K562 (cell line): ENCODE measurements around the gene ST6GAL1. TPM values are rescaled to one million over a fixed set of nuclear protein-coding genes. Genes with fewer than 3 reads are reported as not detected.
A peak's percentile ranks its signal among the peaks of the same experiment; 100 is the strongest.

Experiments used
- ATAC-seq: fragments of 200-7000 bp; cut with Tn5 transposase; 3 replicates; pipeline ENCODE4 v1.9.1; 2020; ENCODE audit warnings: moderate library complexity
- BruUV-seq: library from RNA; stranded (reverse); fragments of 400-500 nt; replicated peaks from 2 replicates; lab custom pipeline; 2021; lab: Mats Ljungman, UMichigan
- CTCF ChIA-PET: fragments of 300-600 bp; formaldehyde crosslinking; extraction: SDS; loops from one replicate; lab custom pipeline; 2021; ENCODE audit warnings: low intra/inter-chr PET ratio; lab: Yijun Ruan, JAX
- POLR2A ChIA-PET: fragments of 300-600, 350-650 bp; sonication (Branson Sonifier 250); formaldehyde crosslinking; extraction: SDS; loops from one replicate; lab custom pipeline; 2021; ENCODE audit warnings: antibody characterized with exemption, inconsistent platforms; lab: Yijun Ruan, JAX
- DNase-seq, 4 experiments: peaks; one replicate each; pipeline versions ENCODE4 v3.0.0 to v3.0.0-alpha.2; 2011 to 2018; ENCODE audit warnings: low spot score in 3 of 4, mixed read lengths in 3 of 4; ENCODE audit errors: extremely low read depth in 1 of 4
- FAIRE-seq: peaks from 2 replicates; lab custom pipeline; 2011; peaks lifted over from hg19 to GRCh38; lab: Jason Lieb, UNC
- H2AFZ ChIP-seq: 2 replicates; pipeline ENCODE4 v1.6.0; 2011; ENCODE audit warnings: low read depth, low read length, control low read depth, inconsistent platforms
- H3K27ac ChIP-seq: fragments of 200-600 bp; 3 replicates; pipeline ENCODE4 v1.8.0; 2011; ENCODE audit warnings: low read depth, mild to moderate bottlenecking, control low read depth, inconsistent platforms, low read length, moderate library complexity, mixed read lengths; ENCODE audit errors: extremely low read depth
- H3K27me3 ChIP-seq, 2 experiments: fragments of 300-600 bp in 1 of 2; 2 replicates in 1 of 2; 3 replicates in 1 of 2; pipeline versions ENCODE4 v1.6.0 to v1.8.0; 2011; ENCODE audit warnings: inconsistent platforms in 2 of 2, low read length in 2 of 2, mild to moderate bottlenecking in 1 of 2, mixed read lengths in 1 of 2, moderate library complexity in 1 of 2; ENCODE audit not compliant: control insufficient read depth in 2 of 2, insufficient read depth in 2 of 2
- H3K36me3 ChIP-seq: fragments of 300-600 bp; 3 replicates; pipeline ENCODE4 v1.8.0; 2011; ENCODE audit warnings: mild to moderate bottlenecking, low read length, inconsistent platforms; ENCODE audit not compliant: control insufficient read depth, insufficient read depth
- H3K4me1 ChIP-seq, 2 experiments: fragments of 200-600 bp in 1 of 2; replicated peaks in 1 of 2; 2 replicates in 1 of 2; 3 replicates in 1 of 2; pipeline versions ENCODE4 v1.5.1 to v1.8.0; 2011; ENCODE audit warnings: inconsistent platforms in 2 of 2, low read length in 2 of 2, mild to moderate bottlenecking in 1 of 2, mixed read lengths in 1 of 2, moderate library complexity in 1 of 2; ENCODE audit not compliant: control insufficient read depth in 2 of 2, insufficient read depth in 2 of 2
- H3K4me2 ChIP-seq: 2 replicates; pipeline ENCODE4 v1.6.1; 2011; ENCODE audit warnings: low read length, control low read depth, inconsistent platforms, mixed read lengths; ENCODE audit not compliant: insufficient read depth
- H3K4me3 ChIP-seq: fragments of 200-600 bp; sonication (generic), shearing (Covaris generic); 2 replicates; pipeline ENCODE4 v1.5.1; 2016; ENCODE audit warnings: control low read depth, inconsistent platforms
- H3K79me2 ChIP-seq: fragments of 200-600 bp; 3 replicates; pipeline ENCODE4 v1.8.0; 2011; ENCODE audit warnings: low read length, inconsistent platforms; ENCODE audit not compliant: control insufficient read depth, insufficient read depth
- H3K9ac ChIP-seq, 2 experiments: 2 replicates each; pipeline versions ENCODE4 v1.6.0 to v1.6.1; 2011; ENCODE audit warnings: low read depth in 2 of 2, low read length in 2 of 2, control low read depth in 1 of 2, inconsistent platforms in 1 of 2, mild to moderate bottlenecking in 1 of 2, mixed read lengths in 1 of 2; ENCODE audit not compliant: insufficient read depth in 1 of 2
- H3K9me1 ChIP-seq: one replicate; pipeline ENCODE4 v1.6.0; 2011; ENCODE audit warnings: inconsistent platforms, mild to moderate bottlenecking, low read length, moderate library complexity; ENCODE audit not compliant: control insufficient read depth, insufficient read depth
- H3K9me3 ChIP-seq: replicated peaks from 2 replicates; pipeline ENCODE4 v1.5.1; 2011; ENCODE audit warnings: low read depth, low read length, inconsistent platforms; ENCODE audit not compliant: control insufficient read depth, insufficient read depth
- H4K20me1 ChIP-seq: replicated peaks from 2 replicates; pipeline ENCODE4 v1.6.1; 2011; ENCODE audit warnings: low read length, inconsistent platforms, mixed read lengths; ENCODE audit not compliant: control insufficient read depth, insufficient read depth
- ARID1B ChIP-seq: fragments of 450-650 bp; IDR thresholded peaks from 2 replicates; pipeline ENCODE4 v1.6.1; 2016; ENCODE audit warnings: antibody characterized with exemption, mild to moderate bottlenecking, inconsistent platforms
- FOXA3 ChIP-seq, 2 experiments: fragments of 450-650 bp in 1 of 2; sonication (generic) in 1 of 2; formaldehyde crosslinking; IDR thresholded peaks in 1 of 2; conservative IDR thresholded peaks in 1 of 2; 2 replicates each; pipeline versions ENCODE4 v1.4.0 to v1.8.0; 2020 to 2022; ENCODE audit warnings: mild to moderate bottlenecking in 2 of 2, missing genetic modification reagents in 1 of 2
- GTF2A2 ChIP-seq: IDR thresholded peaks from 2 replicates; pipeline ENCODE4 v1.6.1; 2016; ENCODE audit warnings: mild to moderate bottlenecking, missing genetic modification characterization, missing compliant biosample characterization
- NEUROD1 ChIP-seq: fragments of 150-350 bp; IDR thresholded peaks from 2 replicates; pipeline ENCODE4 v1.6.1; 2014; ENCODE audit warnings: borderline replicate concordance, low read length, low read depth; ENCODE audit not compliant: partially characterized antibody
- PTRF ChIP-seq: fragments of 450-650 bp; IDR thresholded peaks from 2 replicates; pipeline ENCODE4 v1.6.1; 2016; ENCODE audit warnings: mild to moderate bottlenecking, missing genetic modification characterization, missing compliant biosample characterization
- WHSC1 ChIP-seq: IDR thresholded peaks from one replicate; pipeline ENCODE4 v1.6.1; 2012; ENCODE audit warnings: low read length, control low read depth, inconsistent platforms
- ZBTB1 ChIP-seq: sonication (generic); formaldehyde crosslinking; IDR thresholded peaks from 2 replicates; pipeline ENCODE4 v1.8.1; 2023; ENCODE audit warnings: missing genetic modification reagents, low read depth, mild to moderate bottlenecking, borderline replicate concordance
- ZBTB11 ChIP-seq, 3 experiments: fragments of 200-800 bp in 1 of 3; fragments of 250-450 bp in 1 of 3; fragments of 450-650 bp in 1 of 3; sonication (Bioruptor Pico) in 1 of 3; sonication (Bioruptor generic) in 1 of 3; formaldehyde crosslinking in 1 of 3; IDR thresholded peaks; 2 replicates each; pipeline versions ENCODE4 v1.6.1 to v1.8.0; 2016 to 2022; ENCODE audit warnings: mild to moderate bottlenecking in 2 of 3, missing genetic modification characterization in 2 of 3, missing compliant biosample characterization in 1 of 3, moderate library complexity in 1 of 3
- ZNF436 ChIP-seq: fragments of 250-450, 450-650 bp; sonication (Bioruptor Pico); formaldehyde crosslinking; IDR thresholded peaks from 2 replicates; pipeline ENCODE4 v1.7.0; 2020; ENCODE audit warnings: mild to moderate bottlenecking
- WGBS: fragments of 100-300 bp; shearing (Covaris generic); methylation state at CpG from one replicate; pipeline ENCODE4 v1.1.6; 2016; ENCODE audit warnings: low coverage, mixed read lengths; ENCODE audit not compliant: insufficient coverage; ENCODE audit errors: missing lambda C conversion rate; 5-methylcytosine and 5-hydroxymethylcytosine counted together
- in situ Hi-C: fragments of 300-500 bp; cut with MboI; formaldehyde crosslinking; loops from 4 replicates; pipeline ENCODE4 v1.15.0; 2018; ENCODE audit warnings: inconsistent platforms, mixed read lengths
- intact Hi-C: fragments of 100-400 bp; cut with micrococcal nuclease; formaldehyde crosslinking; loops from 2 replicates; pipeline ENCODE4 v1.14.2; 2022
- polyA plus RNA-seq, 8 experiments: library from polyadenylated mRNA; depleted of rRNA in 4 of 8; stranded (reverse) in 5 of 8; unstranded in 3 of 8; fragments of >200 nt; fragmentation: Nextera tagmentation in 2 of 8; fragmentation: Illumina TruSeq in 1 of 8; extraction: Ambion mirVana in 2 of 8; extraction: Trizol in 1 of 8; gene quantifications; 2 replicates each; pipeline versions ENCODE4 v1.2.1 to v1.2.3, GENCODE V29; 2011 to 2014; ENCODE audit warnings: inconsistent platforms in 1 of 8, missing spikeins in 1 of 8
- total RNA-seq, 7 experiments: library from RNA; depleted of rRNA in 6 of 7; stranded (reverse); fragments of >200 nt in 6 of 7; fragmentation: Illumina TruSeq in 2 of 7; extraction: Trizol in 2 of 7; gene quantifications; 2 replicates each; pipeline versions ENCODE4 v1.2.1 to v1.2.3, GENCODE V29; 2011 to 2021; ENCODE audit warnings: low replicate concordance in 1 of 7
- TF ChIP-seq, protein P1 (sequence below): fragments of 450-650 bp; formaldehyde crosslinking; IDR thresholded peaks from 2 replicates; pipeline ENCODE4 v1.4.0; 2022; ENCODE audit warnings: missing genetic modification characterization

ST6GAL1 gene
- total and polyA plus RNA-seq, 9 of the 15 experiments (the other 6 are each of a cell fraction or from before 2014, with no cell fraction given): 31.9 to 145 (median 71.0) TPM

- intact Hi-C loops: loop anchor here (1.0 to 10.0 kb wide), 5 partner anchors 20 to 235 kb away; no protein-coding TSS in a partner anchor
- Histone ChIP-seq H3K9me3 (0 out of 2 replicates have a peak, but pooled peaks cover 2% of the 10 kb centered on the region), H3K9me1 (peaks cover 2% of the 10 kb centered on the region), H2AFZ (peak overlapping the region; percentile 86), H3K4me1 (peaks cover 28 to 33% of the 10 kb centered on the region in 2 experiments), H3K4me2 (peak overlapping the region; percentile 78), H4K20me1 (no peaks in the 10 kb centered on the region), H3K9ac (peak overlapping the region; percentile 18 to 72; a peak in 3 of 4 replicates), H3K36me3 (peaks cover 19% of the 10 kb centered on the region; the same call in 2 of the 3 replicates), H3K4me3 (0 out of 2 replicates have a peak overlapping the region, but pooled peaks have one; percentile 94), H3K27me3 (no peaks in the 10 kb centered on the region), H3K27ac (peak overlapping the region; percentile 88; the same call in 2 of the 3 replicates), H3K79me2 (peaks cover 44% of the 10 kb centered on the region)
- 88% methylated on average over 10 of the region's 12 CpGs for WGBS
- no peak for FAIRE-seq
- ChIA-PET CTCF (no interaction called here), POLR2A (interaction anchor here (0.8 kb wide), 1 partner anchor 10 kb away, joined by 3 read pairs; no protein-coding TSS in a partner anchor)
- no TSS peak for BruUV-seq
- in situ Hi-C loops: loop anchor here (5.0 kb wide), 1 partner anchor 82 kb away; no protein-coding TSS in a partner anchor
- DNase-seq: no peak
- ATAC-seq: no peak
- TF ChIP-seq GTF2A2 (no peak), ZBTB1 (CRISPR knock-in tag) (no peak), FOXA3 (CRISPR knock-in tag; conservative IDR thresholded peaks at IDR 0.05 in 1 of 2, IDR thresholded peaks at IDR 0.05 in 1 of 2) (no peak), ARID1B (no peak), NEUROD1 (peak; percentile 23), ZNF436 (CRISPR knock-in tag) (no peak), ZBTB11 (CRISPR knock-in tag; IDR thresholded peaks at IDR 0.05) (0 out of 6 replicates have a peak, but pooled peaks of 1 of the 3 experiments have one; percentile 17), PTRF (tag) (no peak), WHSC1 (no peak)
- TF ChIP-seq, protein P1, sequence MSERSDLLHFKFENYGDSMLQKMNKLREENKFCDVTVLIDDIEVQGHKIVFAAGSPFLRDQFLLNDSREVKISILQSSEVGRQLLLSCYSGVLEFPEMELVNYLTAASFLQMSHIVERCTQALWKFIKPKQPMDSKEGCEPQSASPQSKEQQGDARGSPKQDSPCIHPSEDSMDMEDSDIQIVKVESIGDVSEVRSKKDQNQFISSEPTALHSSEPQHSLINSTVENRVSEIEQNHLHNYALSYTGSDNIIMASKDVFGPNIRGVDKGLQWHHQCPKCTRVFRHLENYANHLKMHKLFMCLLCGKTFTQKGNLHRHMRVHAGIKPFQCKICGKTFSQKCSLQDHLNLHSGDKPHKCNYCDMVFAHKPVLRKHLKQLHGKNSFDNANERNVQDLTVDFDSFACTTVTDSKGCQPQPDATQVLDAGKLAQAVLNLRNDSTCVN (CRISPR knock-in tag): no peak
Measured at GRCh38 chr3:186929685-186930084, 641 bp upstream of the ST6GAL1 start.
